HepG2 (cell line): ENCODE measurements around the gene PRKN.

Source experiments
- CCAR2 ChIP-seq: fragments of 200-400 bp; formaldehyde crosslinking; optimal IDR thresholded peaks from 2 replicates; pipeline ENCODE3; 2018; ENCODE audit warnings: low read depth, mild to moderate bottlenecking, low read length, moderate library complexity
- PAX8 ChIP-seq: sonication (generic); formaldehyde crosslinking; IDR thresholded peaks from 2 replicates; pipeline ENCODE4 v1.8.0; 2022; ENCODE audit warnings: mild to moderate bottlenecking, missing genetic modification reagents, borderline replicate concordance
- POLR2AphosphoS5 ChIP-seq: IDR thresholded peaks from 2 replicates; pipeline ENCODE4 v1.6.1; 2012; ENCODE audit warnings: low read depth, low read length
- RORA ChIP-seq: sonication (generic); formaldehyde crosslinking; IDR thresholded peaks from 2 replicates; pipeline ENCODE4 v1.5.0; 2020; ENCODE audit warnings: mild to moderate bottlenecking, missing genetic modification reagents, moderate library complexity
- U2AF1 ChIP-seq: fragments of 200-400 bp; formaldehyde crosslinking; optimal IDR thresholded peaks from 2 replicates; pipeline ENCODE3; 2017; ENCODE audit warnings: mild to moderate bottlenecking, low read depth, low read length
- ZNF34 ChIP-seq: sonication (generic); formaldehyde crosslinking; IDR thresholded peaks from 2 replicates; pipeline ENCODE4 v1.4.0; 2020; ENCODE audit warnings: mild to moderate bottlenecking, missing genetic modification reagents, borderline replicate concordance
- ZSCAN12 ChIP-seq: sonication (generic); formaldehyde crosslinking; IDR thresholded peaks from 2 replicates; pipeline ENCODE4 v1.9.0; 2021; ENCODE audit warnings: mild to moderate bottlenecking, missing genetic modification reagents
- ZSCAN29 ChIP-seq: sonication (generic); formaldehyde crosslinking; conservative IDR thresholded peaks from 2 replicates; pipeline ENCODE4 v1.4.0; 2020; ENCODE audit warnings: mild to moderate bottlenecking, missing genetic modification reagents
- TF ChIP-seq, protein P1 (sequence below): sonication (generic); formaldehyde crosslinking; IDR thresholded peaks from 2 replicates; pipeline ENCODE4 v1.5.0; 2020; ENCODE audit warnings: mild to moderate bottlenecking, missing genetic modification reagents, moderate library complexity
- TF ChIP-seq, protein P2 (sequence below): sonication (generic); formaldehyde crosslinking; IDR thresholded peaks from 2 replicates; pipeline ENCODE4 v1.9.0; 2021; ENCODE audit warnings: missing genetic modification reagents, borderline replicate concordance

DNA sequence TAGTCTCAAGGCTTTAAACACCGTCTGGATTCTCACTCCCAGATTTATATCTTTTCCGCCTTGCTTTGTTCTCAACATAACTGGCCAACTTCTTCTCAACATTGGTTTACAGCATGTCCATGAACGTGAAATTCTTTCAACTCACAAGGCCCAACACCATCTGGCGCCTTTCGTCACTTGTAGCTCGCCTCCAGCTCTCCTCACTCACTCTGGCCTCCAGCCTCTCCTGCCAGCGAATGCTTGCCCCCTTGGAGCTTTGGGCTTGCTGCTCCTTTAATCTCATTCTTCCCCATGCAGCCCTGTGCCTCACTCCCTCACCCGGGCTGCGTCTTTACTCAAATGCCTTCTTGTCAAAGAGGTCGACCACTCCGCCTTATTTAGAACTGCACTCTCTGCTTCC is 324.5 kb downstream of the PRKN start:
- TF ChIP-seq CCAR2 (no peak), RORA (CRISPR knock-in tag) (no peak), ZNF34 (CRISPR knock-in tag) (no peak), ZSCAN29 (CRISPR knock-in tag) (no peak), U2AF1 (no peak), PAX8 (CRISPR knock-in tag) (no peak), ZSCAN12 (no peak), POLR2AphosphoS5 (no peak)
- TF ChIP-seq, protein P1, sequence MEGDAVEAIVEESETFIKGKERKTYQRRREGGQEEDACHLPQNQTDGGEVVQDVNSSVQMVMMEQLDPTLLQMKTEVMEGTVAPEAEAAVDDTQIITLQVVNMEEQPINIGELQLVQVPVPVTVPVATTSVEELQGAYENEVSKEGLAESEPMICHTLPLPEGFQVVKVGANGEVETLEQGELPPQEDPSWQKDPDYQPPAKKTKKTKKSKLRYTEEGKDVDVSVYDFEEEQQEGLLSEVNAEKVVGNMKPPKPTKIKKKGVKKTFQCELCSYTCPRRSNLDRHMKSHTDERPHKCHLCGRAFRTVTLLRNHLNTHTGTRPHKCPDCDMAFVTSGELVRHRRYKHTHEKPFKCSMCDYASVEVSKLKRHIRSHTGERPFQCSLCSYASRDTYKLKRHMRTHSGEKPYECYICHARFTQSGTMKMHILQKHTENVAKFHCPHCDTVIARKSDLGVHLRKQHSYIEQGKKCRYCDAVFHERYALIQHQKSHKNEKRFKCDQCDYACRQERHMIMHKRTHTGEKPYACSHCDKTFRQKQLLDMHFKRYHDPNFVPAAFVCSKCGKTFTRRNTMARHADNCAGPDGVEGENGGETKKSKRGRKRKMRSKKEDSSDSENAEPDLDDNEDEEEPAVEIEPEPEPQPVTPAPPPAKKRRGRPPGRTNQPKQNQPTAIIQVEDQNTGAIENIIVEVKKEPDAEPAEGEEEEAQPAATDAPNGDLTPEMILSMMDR, result no peak
- TF ChIP-seq, protein P2, sequence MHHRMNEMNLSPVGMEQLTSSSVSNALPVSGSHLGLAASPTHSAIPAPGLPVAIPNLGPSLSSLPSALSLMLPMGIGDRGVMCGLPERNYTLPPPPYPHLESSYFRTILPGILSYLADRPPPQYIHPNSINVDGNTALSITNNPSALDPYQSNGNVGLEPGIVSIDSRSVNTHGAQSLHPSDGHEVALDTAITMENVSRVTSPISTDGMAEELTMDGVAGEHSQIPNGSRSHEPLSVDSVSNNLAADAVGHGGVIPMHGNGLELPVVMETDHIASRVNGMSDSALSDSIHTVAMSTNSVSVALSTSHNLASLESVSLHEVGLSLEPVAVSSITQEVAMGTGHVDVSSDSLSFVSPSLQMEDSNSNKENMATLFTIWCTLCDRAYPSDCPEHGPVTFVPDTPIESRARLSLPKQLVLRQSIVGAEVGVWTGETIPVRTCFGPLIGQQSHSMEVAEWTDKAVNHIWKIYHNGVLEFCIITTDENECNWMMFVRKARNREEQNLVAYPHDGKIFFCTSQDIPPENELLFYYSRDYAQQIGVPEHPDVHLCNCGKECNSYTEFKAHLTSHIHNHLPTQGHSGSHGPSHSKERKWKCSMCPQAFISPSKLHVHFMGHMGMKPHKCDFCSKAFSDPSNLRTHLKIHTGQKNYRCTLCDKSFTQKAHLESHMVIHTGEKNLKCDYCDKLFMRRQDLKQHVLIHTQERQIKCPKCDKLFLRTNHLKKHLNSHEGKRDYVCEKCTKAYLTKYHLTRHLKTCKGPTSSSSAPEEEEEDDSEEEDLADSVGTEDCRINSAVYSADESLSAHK (CRISPR knock-in tag), result no peak
